Right lobe of liver (tissue), 4 donors: ENCODE measurements around the gene TTLL3.

Experiments
- CTCF ChIP-seq, 4 donors: fragments of 200-600 bp in 3 of 4; fragments of 450-650 bp in 1 of 4; IDR thresholded peaks; one replicate each; pipeline versions ENCODE4 v1.5.1 to v1.8.0; 2016 to 2022; ENCODE audit warnings: antibody characterized with exemption in 4 of 4, mild to moderate bottlenecking in 2 of 4
- POLR2A ChIP-seq: fragments of 450-650 bp; IDR thresholded peaks from one replicate; pipeline ENCODE4 v1.6.1; 2017; ENCODE audit warnings: antibody characterized with exemption, mild to moderate bottlenecking
- donor health status: DM: no; HTN: no; CAD: no.
- donor health status: DM: no; HTN: no; CAD: no.
- donor health status: DM: no; HTN: yes; CAD: no.

GRCh38 chr3:9825451-9826040 lies 15.5 kb downstream of the TTLL3 start:
- TF ChIP-seq CTCF (IDR thresholded peaks at IDR 0.05) = no peak
- no peak for TF ChIP-seq POLR2A
